ENCODE results near the gene NRXN3. TPM values are rescaled to one million over a fixed set of nuclear protein-coding genes. Genes with fewer than 3 reads are reported as not detected.

The NRXN3 gene
- total RNA-seq, 1 experiment from 2014 or later, result 0.02 TPM

- no peak overlapping the region for H3K27ac ChIP-seq
- DNase-seq, result no peak
- no peaks in the 10 kb centered on the region for H3K9me3 ChIP-seq (replicated peaks)
- no peak overlapping the region for H3K4me3 ChIP-seq
- H3K36me3 ChIP-seq, result no peaks in the 10 kb centered on the region
- H3K4me1 ChIP-seq, result no peaks in the 10 kb centered on the region
- H3K27me3 ChIP-seq, result no peaks in the 10 kb centered on the region
Observed at GRCh38 chr14:79136071-79137044, 966.2 kb downstream of the NRXN3 start.

DNA sequence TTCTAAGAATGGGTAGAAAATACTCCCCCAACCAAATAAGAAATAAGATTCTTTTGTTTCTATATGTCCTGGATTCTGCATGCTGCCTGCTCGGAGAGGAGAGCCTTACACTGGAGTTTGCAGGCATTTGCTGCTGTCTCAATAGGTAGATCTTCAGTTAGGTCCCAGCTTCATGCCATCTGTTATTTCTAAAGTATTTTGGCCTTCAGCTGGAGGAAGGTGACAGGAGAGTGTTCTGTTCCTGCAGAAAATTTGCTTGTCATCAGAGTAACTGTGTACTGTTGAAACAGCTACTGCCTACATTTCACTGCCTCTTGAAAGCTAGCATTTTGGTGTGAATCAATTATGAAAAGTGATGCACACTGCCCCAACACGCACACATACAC lies 966.9 kb downstream of the NRXN3 start:
- Histone ChIP-seq H3K27ac (no peak overlapping the region), H3K4me1 (no peaks in the 10 kb centered on the region)

GRCh38 chr14:79137836-79138235 lies 967.7 kb downstream of the NRXN3 start:
- no peak for DNase-seq
- H3K9me3 ChIP-seq (replicated peaks), result no peaks in the 10 kb centered on the region
- H3K27me3 ChIP-seq, result no peaks in the 10 kb centered on the region
- no peaks in the 10 kb centered on the region for H3K36me3 ChIP-seq
- no peak overlapping the region for H3K27ac ChIP-seq
- no peaks in the 10 kb centered on the region for H3K4me1 ChIP-seq
- no peak overlapping the region for H3K4me3 ChIP-seq

More for the DNA sequence above, 966.9 kb downstream of the NRXN3 start:
- Histone ChIP-seq H3K36me3 (no peaks in the 10 kb centered on the region), H3K27me3 (no peaks in the 10 kb centered on the region), H3K9me3 (replicated peaks) (no peaks in the 10 kb centered on the region), H3K4me3 (no peak overlapping the region)
- DNase-seq, result no peak

- Histone ChIP-seq H3K9me3 (replicated peaks) (no peaks in the 10 kb centered on the region), H3K36me3 (no peaks in the 10 kb centered on the region), H3K4me3 (no peak overlapping the region), H3K27me3 (no peaks in the 10 kb centered on the region), H3K4me1 (no peaks in the 10 kb centered on the region), H3K27ac (no peak overlapping the region)
- DNase-seq, result no peak
Observed at GRCh38 chr14:79144896-79145295, 974.7 kb downstream of the NRXN3 start.

- no peak for DNase-seq
- H3K36me3 ChIP-seq, result no peaks in the 10 kb centered on the region
- H3K27ac ChIP-seq, result no peak overlapping the region
- no peaks in the 10 kb centered on the region for H3K4me1 ChIP-seq
- no peaks in the 10 kb centered on the region for H3K27me3 ChIP-seq
- no peaks in the 10 kb centered on the region for H3K9me3 ChIP-seq (replicated peaks)
- no peak overlapping the region for H3K4me3 ChIP-seq
Observed at GRCh38 chr14:79150226-79150625, 980.1 kb downstream of the NRXN3 start.

DNA sequence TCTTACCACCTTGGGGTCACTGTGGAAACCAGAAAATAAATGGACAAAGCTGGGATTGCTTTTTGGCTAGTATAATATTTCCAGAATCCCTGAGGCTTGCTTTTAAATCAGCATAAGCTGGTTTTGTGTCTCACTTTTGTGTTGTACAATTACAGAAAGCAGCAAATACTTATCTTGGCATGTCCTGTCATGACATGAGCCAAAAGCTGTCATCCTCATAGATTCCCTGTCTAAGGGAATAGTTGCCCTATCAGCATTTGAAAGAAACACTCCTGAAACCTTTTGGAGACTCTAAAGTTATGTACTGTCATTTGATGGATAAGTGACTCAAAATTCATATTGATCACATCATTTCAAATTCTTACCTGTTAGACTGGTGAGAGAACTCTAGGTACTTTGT lies 987.2 kb downstream of the NRXN3 start:
- no peaks in the 10 kb centered on the region for H3K36me3 ChIP-seq
- no peak overlapping the region for H3K27ac ChIP-seq
- H3K4me1 ChIP-seq, result no peaks in the 10 kb centered on the region
- H3K4me3 ChIP-seq, result no peak overlapping the region
- no peaks in the 10 kb centered on the region for H3K27me3 ChIP-seq
- no peak for DNase-seq
- no peaks in the 10 kb centered on the region for H3K9me3 ChIP-seq (replicated peaks)

DNA sequence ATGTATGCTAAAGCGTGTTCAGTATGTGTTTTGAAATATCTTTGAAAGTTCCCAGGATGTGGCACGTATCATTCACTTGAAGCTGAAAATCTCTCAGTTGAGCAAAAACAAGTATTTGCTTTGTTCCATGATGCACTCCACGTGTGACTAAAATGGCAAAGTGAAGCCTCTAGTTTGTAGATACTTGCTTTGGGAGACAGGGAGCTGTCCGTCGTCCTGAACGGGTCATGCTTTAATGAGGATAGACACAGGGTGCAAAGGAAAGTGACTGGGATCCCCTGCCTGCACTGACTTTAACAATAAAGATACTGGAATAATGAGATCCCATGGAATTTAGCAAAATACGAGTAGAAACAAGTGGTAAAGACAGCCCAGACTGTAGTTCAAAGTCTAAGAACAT lies 991.4 kb downstream of the NRXN3 start:
- H3K36me3 ChIP-seq, result no peaks in the 10 kb centered on the region
- no peaks in the 10 kb centered on the region for H3K9me3 ChIP-seq (replicated peaks)
- DNase-seq, result peak; percentile 6 to 24
- no peak overlapping the region for H3K27ac ChIP-seq
- H3K4me3 ChIP-seq, result no peak overlapping the region
- H3K27me3 ChIP-seq, result no peaks in the 10 kb centered on the region
- H3K4me1 ChIP-seq, result no peaks in the 10 kb centered on the region

GRCh38 chr14:79162833-79163232 lies 992.7 kb downstream of the NRXN3 start:
- Histone ChIP-seq H3K4me3 (no peak overlapping the region), H3K4me1 (no peaks in the 10 kb centered on the region), H3K27me3 (no peaks in the 10 kb centered on the region), H3K27ac (no peak overlapping the region), H3K36me3 (no peaks in the 10 kb centered on the region), H3K9me3 (replicated peaks) (no peaks in the 10 kb centered on the region)
- DNase-seq, result no peak

DNA sequence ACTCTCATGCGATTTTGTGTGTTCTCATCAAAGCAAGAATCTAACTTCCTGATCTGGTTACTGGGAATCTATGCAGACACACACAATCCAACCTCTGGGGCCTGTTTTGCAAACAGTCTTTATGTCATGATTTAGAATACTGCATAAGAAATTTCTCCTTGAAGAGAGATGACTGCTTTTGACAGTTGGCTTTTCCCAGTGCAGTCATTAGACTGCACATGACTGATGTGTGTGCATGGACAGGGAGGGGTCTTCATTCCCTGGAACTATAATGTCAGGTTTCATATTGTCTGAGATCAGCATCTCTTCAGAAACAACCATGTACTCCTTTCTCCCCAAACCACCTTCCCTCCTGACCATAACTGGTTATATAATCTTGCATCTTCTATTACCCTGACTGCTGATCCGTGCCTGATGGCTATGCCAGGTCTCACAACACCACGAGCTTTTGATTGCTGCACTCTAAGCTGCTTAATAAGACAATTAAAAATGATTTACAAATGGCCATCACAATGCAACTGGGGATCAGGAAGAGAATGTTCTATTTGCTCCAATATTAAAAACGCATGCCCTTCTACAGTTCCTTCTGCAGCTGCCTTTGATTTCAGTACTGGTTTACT lies 995.4 kb downstream of the NRXN3 start:
- Histone ChIP-seq H3K36me3 (no peaks in the 10 kb centered on the region), H3K9me3 (replicated peaks) (no peaks in the 10 kb centered on the region), H3K27me3 (no peaks in the 10 kb centered on the region), H3K4me3 (no peak overlapping the region), H3K27ac (no peak overlapping the region), H3K4me1 (no peaks in the 10 kb centered on the region)
- no peak for DNase-seq

DNA sequence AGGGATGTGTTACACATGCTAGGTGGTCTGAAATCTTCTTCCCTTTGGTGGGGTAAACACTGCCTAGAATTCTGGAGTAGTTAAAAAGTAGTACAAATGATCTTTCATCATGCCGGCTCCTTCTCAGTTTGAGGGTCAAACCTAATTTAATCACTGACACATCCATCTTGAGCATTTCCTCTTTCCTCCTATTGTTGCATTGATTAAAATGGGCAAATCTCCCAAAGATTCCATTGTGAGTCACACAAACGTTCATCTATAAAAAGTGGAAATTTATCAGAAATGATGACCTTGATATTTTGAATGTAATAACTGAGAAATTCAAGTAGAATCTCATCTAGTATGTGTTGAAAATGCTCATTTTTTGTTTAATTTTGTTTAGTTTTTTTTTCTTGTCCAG lies 996.0 kb downstream of the NRXN3 start:
- Histone ChIP-seq H3K27me3 (no peaks in the 10 kb centered on the region), H3K27ac (no peak overlapping the region), H3K4me3 (no peak overlapping the region), H3K9me3 (replicated peaks) (no peaks in the 10 kb centered on the region), H3K4me1 (no peaks in the 10 kb centered on the region), H3K36me3 (no peaks in the 10 kb centered on the region)
- no peak for DNase-seq

DNA sequence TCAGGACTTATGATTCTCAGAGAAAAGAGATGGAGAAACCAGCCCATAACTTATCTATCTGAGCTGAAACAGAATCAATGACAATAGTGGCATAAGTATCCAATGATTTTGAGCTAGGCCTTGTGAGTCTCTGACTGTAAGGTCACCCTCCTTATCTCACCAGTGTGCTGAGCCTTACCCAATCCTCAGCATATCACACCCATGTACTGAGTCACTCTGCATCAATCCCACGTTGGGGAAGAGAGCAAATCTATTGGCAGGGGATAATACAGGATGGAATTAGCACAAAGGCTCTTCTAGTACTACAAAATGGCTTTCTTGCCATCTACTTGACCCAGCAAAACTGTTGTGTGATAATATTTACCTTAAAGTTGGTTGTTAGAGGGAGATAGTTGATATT lies 997.8 kb downstream of the NRXN3 start:
- Histone ChIP-seq H3K27me3 (no peaks in the 10 kb centered on the region), H3K27ac (no peak overlapping the region), H3K4me1 (no peaks in the 10 kb centered on the region), H3K36me3 (no peaks in the 10 kb centered on the region), H3K4me3 (no peak overlapping the region), H3K9me3 (replicated peaks) (no peaks in the 10 kb centered on the region)
- DNase-seq, result no peak

DNA sequence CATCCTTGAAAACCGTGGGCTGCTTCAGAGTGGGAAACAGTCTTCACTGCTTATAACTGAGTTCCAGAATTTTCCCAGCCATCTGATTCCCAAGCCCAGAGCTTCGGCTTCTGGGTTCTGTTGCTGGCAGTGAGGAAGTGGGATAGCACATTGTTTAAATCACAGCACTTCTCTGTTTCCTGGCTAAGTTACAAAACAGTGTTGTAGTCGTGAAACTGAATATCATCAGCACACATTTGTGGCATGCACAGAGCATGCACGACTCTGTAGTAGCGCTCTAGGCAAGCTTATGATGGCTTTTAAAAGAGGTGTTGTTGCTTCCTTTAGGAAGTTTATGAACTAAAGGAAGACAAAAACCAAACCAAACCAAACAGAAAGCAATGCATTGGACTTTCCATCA lies 1005.5 kb downstream of the NRXN3 start:
- no peaks in the 10 kb centered on the region for H3K27me3 ChIP-seq
- no peak for DNase-seq

GRCh38 chr14:79177106-79177505 lies 1006.9 kb downstream of the NRXN3 start:
- no peak overlapping the region for H3K27ac ChIP-seq
- no peaks in the 10 kb centered on the region for H3K36me3 ChIP-seq
- no peaks in the 10 kb centered on the region for H3K9me3 ChIP-seq (replicated peaks)
- no peaks in the 10 kb centered on the region for H3K27me3 ChIP-seq
- H3K4me3 ChIP-seq, result no peak overlapping the region
- DNase-seq, result no peak
- H3K4me1 ChIP-seq, result no peaks in the 10 kb centered on the region

More for the DNA sequence above, 1005.5 kb downstream of the NRXN3 start:
- Histone ChIP-seq H3K9me3 (replicated peaks) (no peaks in the 10 kb centered on the region), H3K36me3 (no peaks in the 10 kb centered on the region), H3K27ac (no peak overlapping the region), H3K4me3 (no peak overlapping the region), H3K4me1 (no peaks in the 10 kb centered on the region)

DNA sequence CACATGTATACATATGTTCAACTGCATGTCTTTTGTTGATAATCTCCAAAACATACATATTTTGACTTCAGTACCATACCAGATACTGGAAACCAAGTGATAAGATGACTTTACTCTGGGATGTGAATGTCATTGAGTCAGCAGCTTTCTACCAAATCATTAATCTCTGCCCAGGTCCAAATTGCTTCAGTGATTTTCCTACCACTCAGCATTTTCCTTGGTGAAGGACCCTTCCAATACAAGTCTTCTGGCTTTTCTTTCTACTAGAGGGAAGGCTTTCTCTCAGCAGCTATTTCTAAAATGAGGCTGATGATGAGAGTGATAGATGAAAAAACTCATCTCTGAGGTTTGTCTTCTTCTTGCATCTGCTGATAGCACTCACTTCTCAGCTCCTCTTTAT lies 1008.5 kb downstream of the NRXN3 start:
- no peaks in the 10 kb centered on the region for H3K4me1 ChIP-seq
- no peak for DNase-seq
- no peaks in the 10 kb centered on the region for H3K9me3 ChIP-seq (replicated peaks)
- H3K27ac ChIP-seq, result no peak overlapping the region
- H3K4me3 ChIP-seq, result no peak overlapping the region
- no peaks in the 10 kb centered on the region for H3K27me3 ChIP-seq
- no peaks in the 10 kb centered on the region for H3K36me3 ChIP-seq

DNA sequence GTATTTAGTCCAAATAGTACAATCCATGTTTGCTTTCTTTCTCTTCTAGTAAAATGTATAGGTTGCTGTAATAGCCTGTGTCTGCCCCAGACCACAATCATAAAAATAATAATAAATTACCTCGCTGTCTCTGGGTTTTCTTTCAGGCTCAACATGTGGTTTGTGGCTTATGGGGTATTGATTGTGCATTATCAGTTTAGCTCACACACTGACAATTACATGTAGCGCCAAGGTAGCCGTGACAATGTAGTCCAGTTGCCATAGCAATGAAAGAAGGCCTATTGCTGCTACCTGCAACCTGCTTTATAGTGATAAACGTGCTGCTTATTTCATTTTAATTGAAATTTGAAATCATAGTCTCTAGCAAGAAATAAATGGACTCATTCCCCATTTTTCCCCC lies 1009.8 kb downstream of the NRXN3 start:
- Histone ChIP-seq H3K4me3 (no peak overlapping the region), H3K36me3 (no peaks in the 10 kb centered on the region), H3K9me3 (replicated peaks) (no peaks in the 10 kb centered on the region), H3K27me3 (no peaks in the 10 kb centered on the region), H3K4me1 (no peaks in the 10 kb centered on the region), H3K27ac (no peak overlapping the region)
- DNase-seq, result no peak

All from SJCRH30 (cell line).